GM12878 (cell line): ENCODE results near the gene KRTAP5-4. TPM values are rescaled to one million over a fixed set of nuclear protein-coding genes. Genes with fewer than 3 reads are reported as not detected.
"Not testable (repeated sequence)": the region's sequence is repeated elsewhere in the genome, so short reads cannot be mapped to it uniquely, and the experiment has no call there.

ENCODE experiments used
- ATAC-seq: fragments of 200-7000 bp; cut with Tn5 transposase; 3 replicates; pipeline ENCODE4 v1.9.1; 2020; ENCODE audit warnings: mild to moderate bottlenecking, moderate library complexity
- BruUV-seq: library from RNA; stranded (reverse); fragments of 400-500 nt; replicated peaks from 2 replicates; lab custom pipeline; 2021; lab: Mats Ljungman, UMichigan
- CTCF ChIA-PET: fragments of 300-600 bp; sonication (Branson Sonifier 250); formaldehyde crosslinking; extraction: SDS; loops from one replicate; lab custom pipeline; 2021; ENCODE audit warnings: inconsistent platforms; lab: Yijun Ruan, JAX
- POLR2A ChIA-PET: fragments of 350-600 bp; formaldehyde crosslinking; extraction: SDS; loops from one replicate; lab custom pipeline; 2021; ENCODE audit warnings: inconsistent platforms; lab: Charles Lee
- RAD21 ChIA-PET: fragments of 300-600 bp; sonication (Branson Sonifier 250); formaldehyde crosslinking; loops from one replicate; lab custom pipeline; 2023; ENCODE audit warnings: antibody characterized with exemption; ENCODE audit not compliant: unreplicated experiment; lab: Charles Lee
- SMC1A ChIA-PET: fragments of 300-600 bp; sonication (Branson Sonifier 250); formaldehyde crosslinking; loops from one replicate; lab custom pipeline; 2023; ENCODE audit not compliant: unreplicated experiment, uncharacterized antibody; lab: Charles Lee
- DNase-seq: peaks from one replicate; pipeline ENCODE4 v3.0.0-alpha.2; 2011; ENCODE audit warnings: low read depth, low spot score
- FAIRE-seq: peaks from 3 replicates; lab custom pipeline; 2011; peaks lifted over from hg19 to GRCh38; lab: Jason Lieb, UNC
- H2AFZ ChIP-seq: 2 replicates; pipeline ENCODE4 v1.6.0; 2011; ENCODE audit warnings: low read depth, low read length, control low read depth; ENCODE audit not compliant: control insufficient read depth
- H3K27ac ChIP-seq: 2 replicates; pipeline ENCODE4 v1.5.1; 2011; ENCODE audit warnings: control low read depth; ENCODE audit not compliant: control insufficient read depth, insufficient read depth
- H3K27me3 ChIP-seq, 2 experiments: replicated peaks in 1 of 2; 2 replicates each; pipeline versions ENCODE4 v1.6.0 to v1.6.1; 2011; ENCODE audit warnings: low read length in 1 of 2; ENCODE audit not compliant: control insufficient read depth in 2 of 2, insufficient read depth in 2 of 2
- H3K36me3 ChIP-seq, 2 experiments: 2 replicates each; pipeline ENCODE4 v1.5.1; 2011; ENCODE audit warnings: low read length in 1 of 2; ENCODE audit not compliant: control insufficient read depth in 2 of 2, insufficient read depth in 2 of 2
- H3K4me1 ChIP-seq: 2 replicates; pipeline ENCODE4 v1.6.1; 2011; ENCODE audit warnings: mild to moderate bottlenecking, low read length, moderate library complexity, mixed read lengths; ENCODE audit not compliant: control insufficient read depth, insufficient read depth
- H3K4me2 ChIP-seq: 2 replicates; pipeline ENCODE4 v1.6.0; 2011; ENCODE audit warnings: control low read depth; ENCODE audit not compliant: control insufficient read depth, insufficient read depth
- H3K4me3 ChIP-seq: fragments of 200-600 bp; sonication (generic); 2 replicates; pipeline ENCODE4 v1.5.1; 2016
- H3K79me2 ChIP-seq: 2 replicates; pipeline ENCODE4 v1.6.0; 2011; ENCODE audit warnings: low read length; ENCODE audit not compliant: control insufficient read depth, insufficient read depth
- H3K9ac ChIP-seq: 2 replicates; pipeline ENCODE4 v1.8.0; 2011; ENCODE audit warnings: low read length, control low read depth, mixed read lengths; ENCODE audit not compliant: control insufficient read depth, insufficient read depth
- H3K9me3 ChIP-seq: replicated peaks from 3 replicates; pipeline ENCODE4 v1.5.1; 2011; ENCODE audit warnings: mild to moderate bottlenecking, low read length; ENCODE audit not compliant: control insufficient read depth, insufficient read depth
- H4K20me1 ChIP-seq: 2 replicates; pipeline ENCODE4 v1.6.0; 2011; ENCODE audit not compliant: control insufficient read depth, insufficient read depth
- CHD4 ChIP-seq: fragments of 200-600 bp; sonication (generic); IDR thresholded peaks from 2 replicates; pipeline ENCODE4 v1.6.1; 2016; ENCODE audit warnings: mild to moderate bottlenecking
- SMC3 ChIP-seq: IDR thresholded peaks from 2 replicates; pipeline ENCODE4 v1.6.1; 2011; ENCODE audit warnings: low read length, improper control_type of control experiment, borderline replicate concordance
- STAT1 ChIP-seq: fragments of 450-650 bp; conservative IDR thresholded peaks from 2 replicates; pipeline ENCODE4 v1.6.1; 2014; ENCODE audit warnings: antibody characterized with exemption, mild to moderate bottlenecking
- USF2 ChIP-seq: IDR thresholded peaks from 2 replicates; pipeline ENCODE4 v1.6.1; 2011; ENCODE audit warnings: low read depth, low read length, improper control_type of control experiment, borderline replicate concordance
- WGBS: methylation state at CpG from one replicate; pipeline ENCODE4 v1.1.6; 2016; ENCODE audit warnings: low lambda C conversion rate; ENCODE audit not compliant: insufficient replicate concordance, insufficient coverage; ENCODE audit errors: missing lambda C conversion rate; 5-methylcytosine and 5-hydroxymethylcytosine counted together
- in situ Hi-C: fragments of 300-500 bp; cut with MboI; formaldehyde crosslinking; loops from 9 replicates; pipeline ENCODE4 v1.14.3; 2018; ENCODE audit warnings: mixed read lengths
- intact Hi-C: fragments of 100-400 bp; cut with micrococcal nuclease; formaldehyde crosslinking; loops from one replicate; pipeline ENCODE4 v1.14.2; 2022; ENCODE audit not compliant: unreplicated experiment
- polyA plus RNA-seq, 11 experiments: library from polyadenylated mRNA; depleted of rRNA in 4 of 11; unstranded in 6 of 11; stranded (reverse) in 5 of 11; fragments of >200 nt; fragmentation: Nextera tagmentation in 4 of 11; fragmentation: Illumina TruSeq in 1 of 11; extraction: Ambion mirVana in 4 of 11; extraction: Trizol in 1 of 11; gene quantifications; 1 replicate in 1 of 11; 2 replicates in 10 of 11; pipeline versions ENCODE4 v1.2.1 to v1.2.3, GENCODE V29; 2011 to 2016; ENCODE audit warnings: inconsistent platforms in 2 of 11, missing spikeins in 2 of 11, low read depth in 1 of 11
- total RNA-seq, 4 experiments: library from RNA; depleted of rRNA in 3 of 4; stranded (reverse); fragments of >200 nt in 3 of 4; fragmentation: Illumina TruSeq in 1 of 4; extraction: Trizol in 1 of 4; gene quantifications; 2 replicates each; pipeline versions ENCODE4 v1.2.1 to v1.2.3, GENCODE V29; 2013 to 2021

The KRTAP5-4 gene
- total and polyA plus RNA-seq, 10 of the 15 experiments (the other 5 are each of a cell fraction or from before 2014, with no cell fraction given), result not detected

GRCh38 chr11:1670905-1671371 lies 49.0 kb upstream of the KRTAP5-4 start:
- in situ Hi-C loops (no loop called here), intact Hi-C loops (no loop called here)
- no TSS peak for BruUV-seq
- Histone ChIP-seq H4K20me1 (no peaks in the 10 kb centered on the region), H3K9ac (no peak overlapping the region), H3K4me3 (no peak overlapping the region), H3K27me3 (no peaks in the 10 kb centered on the region; a peak in 1 of 4 replicates), H3K4me1 (no peaks in the 10 kb centered on the region), H3K4me2 (no peak overlapping the region), H3K27ac (no peak overlapping the region), H3K36me3 (no peaks in the 10 kb centered on the region), H3K9me3 (no peaks in the 10 kb centered on the region), H2AFZ (no peak overlapping the region), H3K79me2 (no peaks in the 10 kb centered on the region)
- ATAC-seq (no peak), DNase-seq (no peak), FAIRE-seq (no peak)
- ChIA-PET POLR2A (no interaction called here), CTCF (no interaction called here), SMC1A (no interaction called here), RAD21 (no interaction called here)
- WGBS, result 47% methylated on average over 7 of the region's 11 CpGs
- no peak for TF ChIP-seq USF2
- TF ChIP-seq STAT1, result no peak
- no peak for TF ChIP-seq CHD4
- TF ChIP-seq SMC3, result no peak

DNA sequence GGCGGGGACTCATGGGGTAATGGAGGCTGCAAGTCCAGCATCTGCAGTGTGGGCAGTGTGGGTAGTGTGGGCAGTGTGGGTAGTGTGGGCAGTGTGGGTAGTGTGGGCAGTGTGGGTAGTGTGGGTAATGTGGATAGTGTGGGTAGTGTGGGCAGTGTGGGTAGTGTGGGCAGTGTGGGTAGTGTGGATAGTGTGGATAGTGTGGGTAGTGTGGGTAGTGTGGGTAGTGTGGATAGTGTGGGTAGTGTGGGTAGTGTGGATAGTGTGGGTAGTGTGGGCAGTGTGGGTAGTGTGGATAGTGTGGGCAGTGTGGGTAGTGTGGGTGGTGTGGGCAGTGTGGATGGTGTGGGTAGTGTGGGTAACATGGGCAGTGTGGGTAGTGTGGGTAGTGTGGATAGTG lies 48.5 kb upstream of the KRTAP5-4 start:
- intact Hi-C loops, CTCF ChIA-PET, RAD21 ChIA-PET: not testable (repeated sequence)

More for the DNA sequence above, 48.5 kb upstream of the KRTAP5-4 start:
- H3K4me3 ChIP-seq, H2AFZ ChIP-seq, H3K4me1 ChIP-seq, BruUV-seq, H3K36me3 ChIP-seq, in situ Hi-C loops, SMC1A ChIA-PET, H4K20me1 ChIP-seq, ATAC-seq, H3K79me2 ChIP-seq, H3K27me3 ChIP-seq, FAIRE-seq, H3K9ac ChIP-seq, DNase-seq, H3K9me3 ChIP-seq, POLR2A ChIA-PET, H3K27ac ChIP-seq, H3K4me2 ChIP-seq: not testable (repeated sequence)
- WGBS, result 80% methylated on average over 1 of the region's 1 CpG
